ENCODE data around the gene ACP3.

DNA sequence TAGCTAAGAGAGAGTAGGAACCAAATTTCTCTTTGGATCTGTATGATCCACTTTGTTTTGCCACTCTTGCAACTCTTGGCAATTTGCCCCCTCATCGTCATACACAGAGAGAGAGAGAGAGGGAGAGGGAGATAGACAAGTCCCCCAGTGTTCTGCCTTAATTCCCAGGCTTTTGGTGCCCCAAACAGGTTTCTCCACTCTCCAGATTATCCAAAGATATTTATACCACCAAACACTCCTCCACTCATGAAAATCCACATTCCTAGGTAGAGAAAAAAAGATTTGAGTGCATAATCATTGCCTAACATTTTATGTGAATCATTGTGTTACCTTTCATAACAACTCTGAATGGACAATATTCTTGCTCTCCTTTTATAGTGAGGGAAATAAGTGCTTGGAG is 15.3 kb downstream of the ACP3 start:
- TF ChIP-seq, protein P1, sequence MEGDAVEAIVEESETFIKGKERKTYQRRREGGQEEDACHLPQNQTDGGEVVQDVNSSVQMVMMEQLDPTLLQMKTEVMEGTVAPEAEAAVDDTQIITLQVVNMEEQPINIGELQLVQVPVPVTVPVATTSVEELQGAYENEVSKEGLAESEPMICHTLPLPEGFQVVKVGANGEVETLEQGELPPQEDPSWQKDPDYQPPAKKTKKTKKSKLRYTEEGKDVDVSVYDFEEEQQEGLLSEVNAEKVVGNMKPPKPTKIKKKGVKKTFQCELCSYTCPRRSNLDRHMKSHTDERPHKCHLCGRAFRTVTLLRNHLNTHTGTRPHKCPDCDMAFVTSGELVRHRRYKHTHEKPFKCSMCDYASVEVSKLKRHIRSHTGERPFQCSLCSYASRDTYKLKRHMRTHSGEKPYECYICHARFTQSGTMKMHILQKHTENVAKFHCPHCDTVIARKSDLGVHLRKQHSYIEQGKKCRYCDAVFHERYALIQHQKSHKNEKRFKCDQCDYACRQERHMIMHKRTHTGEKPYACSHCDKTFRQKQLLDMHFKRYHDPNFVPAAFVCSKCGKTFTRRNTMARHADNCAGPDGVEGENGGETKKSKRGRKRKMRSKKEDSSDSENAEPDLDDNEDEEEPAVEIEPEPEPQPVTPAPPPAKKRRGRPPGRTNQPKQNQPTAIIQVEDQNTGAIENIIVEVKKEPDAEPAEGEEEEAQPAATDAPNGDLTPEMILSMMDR (conservative IDR thresholded peaks at IDR 0.05; ENCODE audit: low read depth, low read length) = no peak
- TF ChIP-seq EZH2 (IDR thresholded peaks at IDR 0.05; ENCODE audit: borderline replicate concordance, low read depth, low read length, poor library complexity, severe bottlenecking) = no peak
